HEK293 (cell line): ENCODE results near the gene CRY2.
"Not testable (repeated sequence)": the region's sequence is repeated elsewhere in the genome, so short reads cannot be mapped to it uniquely, and the experiment has no call there.

Source experiments
- CTCF ChIA-PET: fragments of 350-600 bp; formaldehyde crosslinking; extraction: SDS; loops from one replicate; lab custom pipeline; 2021; ENCODE audit warnings: antibody characterized with exemption; lab: Yijun Ruan, JAX
- POLR2A ChIA-PET: fragments of 300-600 bp; formaldehyde crosslinking; extraction: SDS; loops from one replicate; lab custom pipeline; 2020; ENCODE audit warnings: antibody characterized with exemption, inconsistent platforms; lab: Yijun Ruan, JAX
- H3K27ac ChIP-seq: fragments of 200-500 bp; sonication (Bioruptor generic); 2 replicates; pipeline ENCODE4 v1.5.1; 2014; ENCODE audit warnings: low read depth, low read length, control low read depth, inconsistent platforms; ENCODE audit errors: extremely low read depth
- H3K36me3 ChIP-seq, 2 experiments: fragments of 200-500 bp in 1 of 2; sonication (Bioruptor generic) in 1 of 2; 1 replicate in 1 of 2; 2 replicates in 1 of 2; pipeline ENCODE4 v1.5.1; 2014 to 2017; ENCODE audit warnings: inconsistent platforms in 2 of 2, low read length in 2 of 2; ENCODE audit not compliant: control insufficient read depth in 2 of 2, insufficient read depth in 1 of 2
- H3K4me1 ChIP-seq: fragments of 200-500 bp; sonication (Bioruptor generic); 2 replicates; pipeline ENCODE4 v1.5.1; 2014; ENCODE audit warnings: mild to moderate bottlenecking, low read length, inconsistent platforms; ENCODE audit not compliant: control insufficient read depth, insufficient read depth
- H3K4me3 ChIP-seq: 2 replicates; pipeline ENCODE4 v1.5.1; 2011; ENCODE audit warnings: low read depth, mild to moderate bottlenecking, control low read depth, low read length, moderate library complexity
- H3K9me3 ChIP-seq: fragments of 200-500 bp; sonication (Bioruptor generic); 2 replicates; pipeline ENCODE4 v1.5.1; 2014; ENCODE audit warnings: low read depth, low read length, inconsistent platforms; ENCODE audit not compliant: control insufficient read depth, insufficient read depth
- GLIS2 ChIP-seq: fragments of 450-650 bp; formaldehyde crosslinking; IDR thresholded peaks from 2 replicates; pipeline ENCODE4 v1.5.1; 2016; ENCODE audit warnings: missing biosample characterization, missing genetic modification characterization
- KLF1 ChIP-seq: fragments of 450-650 bp; formaldehyde crosslinking; IDR thresholded peaks from 2 replicates; pipeline ENCODE4 v1.5.1; 2016; ENCODE audit warnings: missing biosample characterization, missing genetic modification characterization
- MEIS1 ChIP-seq: sonication (generic); formaldehyde crosslinking; IDR thresholded peaks from 2 replicates; pipeline ENCODE4 v1.8.1; 2022; ENCODE audit warnings: missing genetic modification reagents, mild to moderate bottlenecking, borderline replicate concordance
- REPIN1 ChIP-seq: fragments of 450-650 bp; formaldehyde crosslinking; IDR thresholded peaks from 2 replicates; pipeline ENCODE4 v1.5.1; 2017; ENCODE audit warnings: missing biosample characterization, missing genetic modification characterization, low read depth
- SCRT1 ChIP-seq: fragments of 450-650 bp; formaldehyde crosslinking; IDR thresholded peaks from 2 replicates; pipeline ENCODE4 v1.5.1; 2016; ENCODE audit warnings: missing biosample characterization, missing genetic modification characterization, borderline replicate concordance
- SETDB1 ChIP-seq: IDR thresholded peaks from one replicate; pipeline ENCODE4 v1.6.1; 2017; ENCODE audit warnings: mild to moderate bottlenecking, low read length, moderate library complexity, mixed read lengths; ENCODE audit not compliant: insufficient read length
- TCF7L2 ChIP-seq: IDR thresholded peaks from 2 replicates; pipeline ENCODE4 v1.6.1; 2011; ENCODE audit warnings: low read depth, mild to moderate bottlenecking, inconsistent platforms, low read length, moderate library complexity, borderline replicate concordance
- YY1 ChIP-seq: fragments of 450-650 bp; formaldehyde crosslinking; IDR thresholded peaks from 2 replicates; pipeline ENCODE4 v1.5.1; 2018; ENCODE audit warnings: missing biosample characterization, missing genetic modification characterization
- YY2 ChIP-seq: fragments of 450-650 bp; formaldehyde crosslinking; IDR thresholded peaks from 2 replicates; pipeline ENCODE4 v1.5.1; 2016; ENCODE audit warnings: missing biosample characterization, missing genetic modification characterization
- ZBTB48 ChIP-seq: fragments of 450-650 bp; formaldehyde crosslinking; IDR thresholded peaks from 2 replicates; pipeline ENCODE4 v1.5.1; 2016; ENCODE audit warnings: missing biosample characterization, missing genetic modification characterization
- ZNF133 ChIP-seq: fragments of 450-650 bp; formaldehyde crosslinking; IDR thresholded peaks from 2 replicates; pipeline ENCODE4 v1.5.1; 2016; ENCODE audit warnings: missing biosample characterization, missing genetic modification characterization
- ZNF19 ChIP-seq: fragments of 450-650 bp; formaldehyde crosslinking; IDR thresholded peaks from 2 replicates; pipeline ENCODE4; 2016; ENCODE audit warnings: missing biosample characterization, missing genetic modification characterization, low read depth
- ZNF202 ChIP-seq: fragments of 450-650 bp; formaldehyde crosslinking; IDR thresholded peaks from 2 replicates; pipeline ENCODE4 v1.5.1; 2016; ENCODE audit warnings: missing biosample characterization, missing genetic modification characterization, borderline replicate concordance
- ZNF501 ChIP-seq: fragments of 450-650 bp; formaldehyde crosslinking; IDR thresholded peaks from 2 replicates; pipeline ENCODE4 v1.5.1; 2016; ENCODE audit warnings: missing biosample characterization, missing genetic modification characterization
- ZNF529 ChIP-seq: fragments of 450-650 bp; formaldehyde crosslinking; IDR thresholded peaks from 2 replicates; pipeline ENCODE4 v1.5.1; 2017; ENCODE audit warnings: missing genetic modification characterization, missing biosample characterization; ENCODE audit not compliant: insufficient replicate concordance
- ZNF548 ChIP-seq: fragments of 450-650 bp; formaldehyde crosslinking; IDR thresholded peaks from 2 replicates; pipeline ENCODE4 v1.5.1; 2016; ENCODE audit warnings: missing biosample characterization, missing genetic modification characterization
- ZNF623 ChIP-seq: fragments of 450-650 bp; formaldehyde crosslinking; IDR thresholded peaks from 2 replicates; pipeline ENCODE4 v1.5.1; 2016; ENCODE audit warnings: missing biosample characterization, missing genetic modification characterization
- ZNF629 ChIP-seq: fragments of 450-650 bp; formaldehyde crosslinking; IDR thresholded peaks from 2 replicates; pipeline ENCODE4 v1.5.1; 2017; ENCODE audit warnings: missing biosample characterization, missing genetic modification characterization
- ZSCAN23 ChIP-seq: fragments of 450-650 bp; formaldehyde crosslinking; IDR thresholded peaks from 2 replicates; pipeline ENCODE4 v1.5.1; 2016; ENCODE audit warnings: missing biosample characterization, missing genetic modification characterization
- TF ChIP-seq, protein P1 (sequence below): fragments of 450-650 bp; formaldehyde crosslinking; IDR thresholded peaks from 2 replicates; pipeline ENCODE4 v1.5.1; 2016; ENCODE audit warnings: missing biosample characterization, missing genetic modification characterization
- TF ChIP-seq, protein P2 (sequence below): fragments of 450-650 bp; formaldehyde crosslinking; IDR thresholded peaks from 2 replicates; pipeline ENCODE4 v1.5.1; 2016; ENCODE audit warnings: missing biosample characterization, missing genetic modification characterization
- TF ChIP-seq, protein P3 (sequence below): fragments of 450-650 bp; formaldehyde crosslinking; IDR thresholded peaks from 2 replicates; pipeline ENCODE4 v1.5.1; 2016; ENCODE audit warnings: missing biosample characterization, missing genetic modification characterization

CRY2 gene

DNA sequence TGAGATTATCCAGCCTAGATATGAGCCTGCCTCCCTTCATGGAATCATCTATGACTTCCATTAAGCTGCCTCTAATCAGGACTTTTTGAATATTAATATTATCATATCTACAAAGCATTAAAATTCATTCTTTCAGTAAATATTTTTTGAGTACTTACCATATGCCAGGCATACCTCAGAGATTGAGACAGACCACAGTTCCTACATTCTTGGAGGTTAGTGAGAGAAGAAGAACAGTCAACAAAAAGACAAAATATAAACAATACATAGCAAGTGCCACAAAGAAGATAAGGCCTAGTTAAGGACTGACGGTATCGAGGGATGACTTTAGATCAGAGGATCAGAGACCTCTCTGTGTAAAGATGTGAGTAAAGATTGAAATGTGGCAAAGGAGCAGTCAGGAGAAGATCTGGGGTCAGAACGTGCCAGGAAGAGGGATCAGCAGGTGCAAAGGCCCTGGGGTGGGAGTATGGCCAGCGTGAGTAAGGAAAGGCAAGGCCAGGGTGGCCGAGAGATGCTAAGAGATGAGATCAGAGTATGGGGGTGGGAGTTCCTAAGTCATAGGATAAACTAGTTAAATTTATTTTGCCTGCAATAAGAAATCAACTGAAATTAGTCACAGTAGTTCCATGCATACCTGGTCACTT, 26.9 kb upstream of the CRY2 start:
- CTCF ChIA-PET, result no interaction called here
- Histone ChIP-seq H3K4me3 (no peak overlapping the region), H3K36me3 (no peaks in the 10 kb centered on the region), H3K27ac (no peak overlapping the region), H3K9me3 (no peaks in the 10 kb centered on the region), H3K4me1 (no peaks in the 10 kb centered on the region)
- TF ChIP-seq ZSCAN23 (tag by site-specific recombination) (no peak), ZNF548 (tag by site-specific recombination) (no peak), ZNF623 (tag by site-specific recombination) (peak; percentile 88)
- POLR2A ChIA-PET, result interaction anchor here (0.6 kb wide), 1 partner anchor 126 kb away, joined by 3 read pairs; no protein-coding TSS in a partner anchor

DNA sequence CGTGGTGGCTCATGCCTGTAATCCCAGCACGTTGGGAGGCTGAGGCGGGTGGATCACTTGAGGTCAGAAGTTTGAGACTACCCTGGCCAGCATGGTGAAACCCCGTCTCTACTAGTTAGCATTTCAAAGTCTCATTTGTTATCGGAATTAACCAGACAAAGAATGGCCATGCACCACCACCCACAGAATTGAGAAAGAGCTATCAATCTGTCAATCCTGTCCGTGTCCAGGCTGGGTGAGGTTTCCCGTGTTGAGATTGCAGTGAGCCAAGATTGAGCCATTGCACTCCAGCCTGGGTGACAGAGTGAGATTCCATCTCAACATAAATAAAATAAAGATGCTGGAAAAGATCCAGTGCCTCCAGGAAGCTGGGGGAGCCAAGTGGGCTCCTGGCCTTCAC, 20.8 kb upstream of the CRY2 start:
- POLR2A ChIA-PET, result not testable (repeated sequence)

DNA sequence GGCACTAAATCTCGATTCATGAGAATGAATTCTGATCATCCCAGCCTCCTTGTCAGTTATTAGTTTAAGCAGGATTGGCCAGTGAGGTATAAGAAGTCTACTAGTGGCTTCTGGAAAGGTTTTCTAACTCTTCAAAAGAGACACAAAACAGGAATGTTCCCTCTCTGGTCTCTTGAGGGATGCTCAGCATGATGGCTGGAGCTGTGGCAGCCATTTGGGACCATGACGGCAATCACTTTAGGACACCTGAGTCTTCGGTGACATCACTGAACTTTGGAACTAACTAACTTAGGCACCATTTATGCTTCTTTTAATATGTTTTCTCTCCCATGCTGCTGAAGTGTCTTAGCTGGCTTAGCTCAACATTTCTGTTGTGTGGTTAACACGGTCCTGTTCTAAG, 20.2 kb upstream of the CRY2 start:
- no peaks in the 10 kb centered on the region for H3K9me3 ChIP-seq
- peak; percentile 73 for TF ChIP-seq SETDB1
- no peak for TF ChIP-seq ZNF501 (tag by site-specific recombination)
- TF ChIP-seq, protein P1, sequence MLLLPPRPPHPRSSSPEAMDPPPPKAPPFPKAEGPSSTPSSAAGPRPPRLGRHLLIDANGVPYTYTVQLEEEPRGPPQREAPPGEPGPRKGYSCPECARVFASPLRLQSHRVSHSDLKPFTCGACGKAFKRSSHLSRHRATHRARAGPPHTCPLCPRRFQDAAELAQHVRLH (tag by site-specific recombination), result 0 out of 2 replicates have a peak, but pooled peaks have one; percentile 24
- TF ChIP-seq ZNF629 (tag by site-specific recombination), result no peak
- no peak for TF ChIP-seq ZBTB48 (tag by site-specific recombination)
- TF ChIP-seq, all 188 proteins: peak for 2
- H3K4me1 ChIP-seq, result no peaks in the 10 kb centered on the region
- no peak overlapping the region for H3K4me3 ChIP-seq
- no peak overlapping the region for H3K27ac ChIP-seq
- ChIA-PET CTCF (no interaction called here), POLR2A (no interaction called here)
- H3K36me3 ChIP-seq, result no peaks in the 10 kb centered on the region

More for the DNA sequence above, 20.8 kb upstream of the CRY2 start:
- H3K36me3 ChIP-seq, H3K4me3 ChIP-seq, CTCF ChIA-PET, H3K9me3 ChIP-seq, H3K4me1 ChIP-seq, H3K27ac ChIP-seq: not testable (repeated sequence)
- peak; percentile 85 for TF ChIP-seq KLF1 (tag by site-specific recombination)

DNA sequence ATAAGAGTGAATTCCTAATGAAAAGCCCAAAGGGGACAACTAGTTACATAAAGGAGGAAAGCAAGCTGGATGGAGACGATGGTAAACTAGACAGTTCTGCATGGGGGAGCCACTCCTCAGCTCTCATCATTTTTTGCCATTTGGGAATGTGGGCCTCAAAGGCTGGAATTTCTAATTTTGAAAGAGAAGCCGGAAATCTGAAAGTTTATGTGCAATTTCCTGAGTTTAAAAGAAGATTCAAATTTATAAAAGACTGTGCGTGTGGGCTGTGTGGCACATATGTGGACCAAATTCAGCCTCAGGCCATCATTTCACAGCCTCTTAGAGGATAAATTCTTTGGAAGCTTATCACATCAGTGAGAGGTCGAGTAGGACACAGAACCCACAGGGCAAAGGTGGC, 18.3 kb upstream of the CRY2 start:
- Histone ChIP-seq H3K36me3 (no peaks in the 10 kb centered on the region), H3K4me1 (no peaks in the 10 kb centered on the region), H3K27ac (no peak overlapping the region), H3K9me3 (no peaks in the 10 kb centered on the region), H3K4me3 (no peak overlapping the region)
- ChIA-PET CTCF (interaction anchor here (0.6 kb wide), 1 partner anchor 13 kb away, joined by 3 read pairs; no protein-coding TSS in a partner anchor), POLR2A (interaction anchor here (1.1 kb wide), 1 partner anchor 18 kb away, joined by 3 read pairs; the partner anchor contains the start of gene CRY2)
- TF ChIP-seq SCRT1 (tag by site-specific recombination) (no peak), ZNF202 (no peak), REPIN1 (tag by site-specific recombination) (no peak), GLIS2 (tag by site-specific recombination) (no peak), ZNF19 (tag by site-specific recombination) (no peak), YY2 (tag by site-specific recombination) (no peak), MEIS1 (no peak), ZNF133 (tag by site-specific recombination) (no peak), YY1 (tag by site-specific recombination) (no peak), ZNF529 (tag by site-specific recombination) (no peak), TCF7L2 (no peak)
- TF ChIP-seq, protein P2, sequence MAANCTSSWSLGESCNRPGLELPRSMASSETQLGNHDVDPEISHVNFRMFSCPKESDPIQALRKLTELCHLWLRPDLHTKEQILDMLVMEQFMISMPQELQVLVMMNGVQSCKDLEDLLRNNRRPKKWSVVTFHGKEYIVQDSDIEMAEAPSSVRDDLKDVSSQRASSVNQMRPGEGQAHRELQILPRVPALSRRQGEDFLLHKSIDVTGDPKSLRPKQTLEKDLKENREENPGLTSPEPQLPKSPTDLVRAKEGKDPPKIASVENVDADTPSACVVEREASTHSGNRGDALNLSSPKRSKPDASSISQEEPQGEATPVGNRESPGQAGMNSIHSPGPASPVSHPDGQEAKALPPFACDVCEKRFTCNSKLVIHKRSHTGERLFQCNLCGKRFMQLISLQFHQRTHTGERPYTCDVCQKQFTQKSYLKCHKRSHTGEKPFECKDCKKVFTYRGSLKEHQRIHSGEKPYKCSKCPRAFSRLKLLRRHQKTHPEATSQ (tag by site-specific recombination), result no peak
- TF ChIP-seq, protein P1 (tag by site-specific recombination), result no peak
- TF ChIP-seq, protein P3, sequence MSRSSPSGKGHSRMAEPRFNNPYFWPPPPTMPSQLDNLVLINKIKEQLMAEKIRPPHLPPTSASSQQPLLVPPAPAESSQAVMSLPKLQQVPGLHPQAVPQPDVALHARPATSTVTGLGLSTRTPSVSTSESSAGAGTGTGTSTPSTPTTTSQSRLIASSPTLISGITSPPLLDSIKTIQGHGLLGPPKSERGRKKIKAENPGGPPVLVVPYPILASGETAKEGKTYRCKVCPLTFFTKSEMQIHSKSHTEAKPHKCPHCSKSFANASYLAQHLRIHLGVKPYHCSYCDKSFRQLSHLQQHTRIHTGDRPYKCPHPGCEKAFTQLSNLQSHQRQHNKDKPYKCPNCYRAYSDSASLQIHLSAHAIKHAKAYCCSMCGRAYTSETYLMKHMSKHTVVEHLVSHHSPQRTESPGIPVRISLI (tag by site-specific recombination), result no peak
